HepG2 (cell line): Measurements from ENCODE around the gene WDR47. TPM values are rescaled to one million over a fixed set of nuclear protein-coding genes. Genes with fewer than 3 reads are reported as not detected.

Experiments used
- CSRNP2 ChIP-seq: sonication (generic); formaldehyde crosslinking; conservative IDR thresholded peaks from 2 replicates; pipeline ENCODE4 v1.8.0; 2022; ENCODE audit warnings: low read depth, missing genetic modification reagents
- E2F1 ChIP-seq: sonication (generic); formaldehyde crosslinking; IDR thresholded peaks from 2 replicates; pipeline ENCODE4 v1.5.0; 2020; ENCODE audit warnings: missing genetic modification reagents
- HMG20A ChIP-seq: IDR thresholded peaks from 2 replicates; pipeline ENCODE4 v1.6.1; 2016; ENCODE audit warnings: borderline replicate concordance
- HMGA1 ChIP-seq: sonication (generic); formaldehyde crosslinking; conservative IDR thresholded peaks from 2 replicates; pipeline ENCODE4 v1.4.0; 2020; ENCODE audit warnings: missing genetic modification reagents
- HNRNPLL ChIP-seq: fragments of 200-400 bp; formaldehyde crosslinking; IDR thresholded peaks from 2 replicates; pipeline ENCODE4 v1.6.1; 2017; ENCODE audit warnings: mild to moderate bottlenecking, low read depth, low read length; ENCODE audit not compliant: poor library complexity, severe bottlenecking
- NR0B2 ChIP-seq: sonication (generic); formaldehyde crosslinking; IDR thresholded peaks from 2 replicates; pipeline ENCODE4 v1.4.0; 2020; ENCODE audit warnings: mild to moderate bottlenecking, missing genetic modification reagents
- PCBP2 ChIP-seq: fragments of 200-400 bp; formaldehyde crosslinking; optimal IDR thresholded peaks from 2 replicates; pipeline ENCODE3; 2018; ENCODE audit warnings: low read length, low read depth; ENCODE audit not compliant: poor library complexity, severe bottlenecking
- SRSF1 ChIP-seq: fragments of 200-400 bp; formaldehyde crosslinking; optimal IDR thresholded peaks from 2 replicates; pipeline ENCODE3; 2017; ENCODE audit warnings: mild to moderate bottlenecking, low read depth, low read length, moderate library complexity
- XBP1 ChIP-seq: sonication (generic); formaldehyde crosslinking; IDR thresholded peaks from 2 replicates; pipeline ENCODE4 v1.5.0; 2020; ENCODE audit warnings: missing genetic modification reagents
- ZKSCAN1 ChIP-seq: fragments of 150-350 bp; IDR thresholded peaks from 2 replicates; pipeline ENCODE4 v1.6.1; 2014; ENCODE audit warnings: low read length
- ZNF124 ChIP-seq: sonication (generic); formaldehyde crosslinking; IDR thresholded peaks from 2 replicates; pipeline ENCODE4 v1.4.0; 2020; ENCODE audit warnings: missing genetic modification reagents
- ZNF567 ChIP-seq: sonication (generic); formaldehyde crosslinking; IDR thresholded peaks from 2 replicates; pipeline ENCODE4 v1.8.1; 2023; ENCODE audit warnings: mild to moderate bottlenecking, missing genetic modification reagents, borderline replicate concordance
- ZNF720 ChIP-seq: sonication (generic); formaldehyde crosslinking; IDR thresholded peaks from 2 replicates; pipeline ENCODE4 v1.4.0; 2020; ENCODE audit warnings: missing genetic modification reagents
- polyA plus RNA-seq, 8 experiments: library from polyadenylated mRNA; depleted of rRNA in 3 of 8; stranded (reverse) in 7 of 8; unstranded in 1 of 8; fragments of >200 nt; fragmentation: Illumina TruSeq in 4 of 8; extraction: Trizol in 4 of 8; gene quantifications; 2 replicates each; pipeline versions ENCODE4 v1.2.1 to v1.2.3, GENCODE V29; 2011 to 2016; ENCODE audit warnings: low read depth in 4 of 8, missing spikeins in 1 of 8, mixed read lengths in 1 of 8; ENCODE audit not compliant: insufficient read depth in 1 of 8
- total RNA-seq, 5 experiments: library from RNA; depleted of rRNA; stranded (reverse); fragments of >200 nt; fragmentation: Illumina TruSeq; extraction: Trizol; gene quantifications; 2 replicates each; pipeline ENCODE4 v1.2.3, GENCODE V29; 2016; ENCODE audit warnings: low read depth in 1 of 5
- TF ChIP-seq, protein P1 (sequence below): sonication (generic); formaldehyde crosslinking; IDR thresholded peaks from 2 replicates; pipeline ENCODE4 v1.4.0; 2020; ENCODE audit warnings: low read depth, mild to moderate bottlenecking, missing genetic modification reagents
- TF ChIP-seq, protein P2 (sequence below): sonication (generic); IDR thresholded peaks from 2 replicates; pipeline ENCODE4 v1.6.1; 2016; ENCODE audit warnings: low read depth, borderline replicate concordance
- TF ChIP-seq, protein P3 (sequence below): sonication (generic); formaldehyde crosslinking; IDR thresholded peaks from 2 replicates; pipeline ENCODE4 v1.4.0; 2020; ENCODE audit warnings: missing genetic modification reagents
- TF ChIP-seq, protein P4 (sequence below): sonication (generic); formaldehyde crosslinking; IDR thresholded peaks from 2 replicates; pipeline ENCODE4 v1.4.0; 2020; ENCODE audit warnings: missing genetic modification reagents, borderline replicate concordance

The WDR47 gene
- total and polyA plus RNA-seq, 2 of the 13 experiments (the other 11 are each of a cell fraction or from before 2014, with no cell fraction given), result 4.3 to 5.9 TPM

- TF ChIP-seq ZNF567 (CRISPR knock-in tag), result 0 out of 2 replicates have a peak, but pooled peaks have one; percentile 78
- TF ChIP-seq XBP1 (CRISPR knock-in tag), result peak; percentile 82
- peak; percentile 77; the same call in 1 of the 2 replicates for TF ChIP-seq ZNF124 (CRISPR knock-in tag)
- no peak for TF ChIP-seq HMG20A
- TF ChIP-seq, protein P1, sequence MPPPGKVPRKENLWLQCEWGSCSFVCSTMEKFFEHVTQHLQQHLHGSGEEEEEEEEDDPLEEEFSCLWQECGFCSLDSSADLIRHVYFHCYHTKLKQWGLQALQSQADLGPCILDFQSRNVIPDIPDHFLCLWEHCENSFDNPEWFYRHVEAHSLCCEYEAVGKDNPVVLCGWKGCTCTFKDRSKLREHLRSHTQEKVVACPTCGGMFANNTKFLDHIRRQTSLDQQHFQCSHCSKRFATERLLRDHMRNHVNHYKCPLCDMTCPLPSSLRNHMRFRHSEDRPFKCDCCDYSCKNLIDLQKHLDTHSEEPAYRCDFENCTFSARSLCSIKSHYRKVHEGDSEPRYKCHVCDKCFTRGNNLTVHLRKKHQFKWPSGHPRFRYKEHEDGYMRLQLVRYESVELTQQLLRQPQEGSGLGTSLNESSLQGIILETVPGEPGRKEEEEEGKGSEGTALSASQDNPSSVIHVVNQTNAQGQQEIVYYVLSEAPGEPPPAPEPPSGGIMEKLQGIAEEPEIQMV (CRISPR knock-in tag), result peak; percentile 77; the same call in 1 of the 2 replicates
- TF ChIP-seq, protein P2, sequence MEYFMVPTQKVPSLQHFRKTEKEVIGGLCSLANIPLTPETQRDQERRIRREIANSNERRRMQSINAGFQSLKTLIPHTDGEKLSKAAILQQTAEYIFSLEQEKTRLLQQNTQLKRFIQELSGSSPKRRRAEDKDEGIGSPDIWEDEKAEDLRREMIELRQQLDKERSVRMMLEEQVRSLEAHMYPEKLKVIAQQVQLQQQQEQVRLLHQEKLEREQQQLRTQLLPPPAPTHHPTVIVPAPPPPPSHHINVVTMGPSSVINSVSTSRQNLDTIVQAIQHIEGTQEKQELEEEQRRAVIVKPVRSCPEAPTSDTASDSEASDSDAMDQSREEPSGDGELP, result peak; percentile 46; the same call in 1 of the 2 replicates
- TF ChIP-seq E2F1 (CRISPR knock-in tag), result peak; percentile 64
- no peak for TF ChIP-seq ZNF720
- TF ChIP-seq, protein P3, sequence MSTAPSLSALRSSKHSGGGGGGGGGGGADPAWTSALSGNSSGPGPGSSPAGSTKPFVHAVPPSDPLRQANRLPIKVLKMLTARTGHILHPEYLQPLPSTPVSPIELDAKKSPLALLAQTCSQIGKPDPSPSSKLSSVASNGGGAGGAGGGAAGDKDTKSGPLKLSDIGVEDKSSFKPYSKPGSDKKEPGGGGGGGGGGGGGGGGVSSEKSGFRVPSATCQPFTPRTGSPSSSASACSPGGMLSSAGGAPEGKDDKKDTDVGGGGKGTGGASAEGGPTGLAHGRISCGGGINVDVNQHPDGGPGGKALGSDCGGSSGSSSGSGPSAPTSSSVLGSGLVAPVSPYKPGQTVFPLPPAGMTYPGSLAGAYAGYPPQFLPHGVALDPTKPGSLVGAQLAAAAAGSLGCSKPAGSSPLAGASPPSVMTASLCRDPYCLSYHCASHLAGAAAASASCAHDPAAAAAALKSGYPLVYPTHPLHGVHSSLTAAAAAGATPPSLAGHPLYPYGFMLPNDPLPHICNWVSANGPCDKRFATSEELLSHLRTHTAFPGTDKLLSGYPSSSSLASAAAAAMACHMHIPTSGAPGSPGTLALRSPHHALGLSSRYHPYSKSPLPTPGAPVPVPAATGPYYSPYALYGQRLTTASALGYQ (CRISPR knock-in tag), result peak; percentile 44; the same call in 1 of the 2 replicates
- peak; percentile 26; the same call in 1 of the 2 replicates for TF ChIP-seq NR0B2 (CRISPR knock-in tag)
- peak; percentile 71 for TF ChIP-seq SRSF1
- TF ChIP-seq, protein P4, sequence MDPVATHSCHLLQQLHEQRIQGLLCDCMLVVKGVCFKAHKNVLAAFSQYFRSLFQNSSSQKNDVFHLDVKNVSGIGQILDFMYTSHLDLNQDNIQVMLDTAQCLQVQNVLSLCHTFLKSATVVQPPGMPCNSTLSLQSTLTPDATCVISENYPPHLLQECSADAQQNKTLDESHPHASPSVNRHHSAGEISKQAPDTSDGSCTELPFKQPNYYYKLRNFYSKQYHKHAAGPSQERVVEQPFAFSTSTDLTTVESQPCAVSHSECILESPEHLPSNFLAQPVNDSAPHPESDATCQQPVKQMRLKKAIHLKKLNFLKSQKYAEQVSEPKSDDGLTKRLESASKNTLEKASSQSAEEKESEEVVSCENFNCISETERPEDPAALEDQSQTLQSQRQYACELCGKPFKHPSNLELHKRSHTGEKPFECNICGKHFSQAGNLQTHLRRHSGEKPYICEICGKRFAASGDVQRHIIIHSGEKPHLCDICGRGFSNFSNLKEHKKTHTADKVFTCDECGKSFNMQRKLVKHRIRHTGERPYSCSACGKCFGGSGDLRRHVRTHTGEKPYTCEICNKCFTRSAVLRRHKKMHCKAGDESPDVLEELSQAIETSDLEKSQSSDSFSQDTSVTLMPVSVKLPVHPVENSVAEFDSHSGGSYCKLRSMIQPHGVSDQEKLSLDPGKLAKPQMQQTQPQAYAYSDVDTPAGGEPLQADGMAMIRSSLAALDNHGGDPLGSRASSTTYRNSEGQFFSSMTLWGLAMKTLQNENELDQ (CRISPR knock-in tag), result 0 out of 2 replicates have a peak, but pooled peaks have one; percentile 25
- TF ChIP-seq HNRNPLL, result peak; percentile 92
- TF ChIP-seq ZKSCAN1, result no peak
- no peak for TF ChIP-seq CSRNP2 (CRISPR knock-in tag)
- no peak for TF ChIP-seq PCBP2
- TF ChIP-seq HMGA1 (CRISPR knock-in tag), result no peak
Observed at GRCh38 chr1:108963052-108963686, 78.7 kb downstream of the WDR47 start, which contains the start of gene CLCC1 (continued).
